HG03432 (cell line): ENCODE measurements around the gene VEZT.
"Not testable (repeated sequence)": the region's sequence is repeated elsewhere in the genome, so short reads cannot be mapped to it uniquely, and the experiment has no call there.

Experiments used
- ATAC-seq: cut with Tn5 transposase; IDR thresholded peaks from one replicate; pipeline ENCODE4 v1.9.1; 2021; ENCODE audit warnings: mild to moderate bottlenecking, moderate library complexity; ENCODE audit not compliant: unreplicated experiment

Gene VEZT

GRCh38 chr12:95224202-95225170 is 6.9 kb downstream of the VEZT start:
- no peak for ATAC-seq

- ATAC-seq: no peak
Observed at GRCh38 chr12:95225645-95226212, 8.1 kb downstream of the VEZT start.

DNA sequence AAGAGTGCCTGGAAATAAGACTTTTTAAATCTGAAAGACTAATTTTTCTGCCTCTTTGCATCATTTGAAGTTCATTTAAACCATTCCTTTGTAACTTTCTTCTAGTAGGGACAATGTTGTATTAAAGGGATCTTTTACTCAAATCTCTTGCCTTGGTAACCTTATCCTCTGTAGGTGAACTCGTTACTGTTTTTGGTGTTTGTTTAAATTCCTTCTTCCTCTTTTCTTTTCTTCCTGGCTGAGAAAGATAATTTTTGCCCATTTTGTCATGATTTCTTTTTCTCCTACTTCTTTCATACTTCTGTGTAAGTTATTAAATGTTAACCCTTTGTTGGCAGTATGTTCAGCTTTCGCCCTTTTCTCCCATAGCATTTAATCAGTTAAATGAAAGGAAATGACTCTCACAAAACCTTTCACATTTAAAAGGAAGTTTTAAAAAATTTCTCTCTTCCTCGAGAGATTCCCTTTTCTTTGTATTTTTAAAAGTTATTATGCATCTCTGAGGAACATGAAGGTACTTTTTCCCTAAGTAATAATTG is 10.3 kb downstream of the VEZT start:
- no peak for ATAC-seq

GRCh38 chr12:95228617-95229016 is 11.0 kb downstream of the VEZT start:
- ATAC-seq: no peak

DNA sequence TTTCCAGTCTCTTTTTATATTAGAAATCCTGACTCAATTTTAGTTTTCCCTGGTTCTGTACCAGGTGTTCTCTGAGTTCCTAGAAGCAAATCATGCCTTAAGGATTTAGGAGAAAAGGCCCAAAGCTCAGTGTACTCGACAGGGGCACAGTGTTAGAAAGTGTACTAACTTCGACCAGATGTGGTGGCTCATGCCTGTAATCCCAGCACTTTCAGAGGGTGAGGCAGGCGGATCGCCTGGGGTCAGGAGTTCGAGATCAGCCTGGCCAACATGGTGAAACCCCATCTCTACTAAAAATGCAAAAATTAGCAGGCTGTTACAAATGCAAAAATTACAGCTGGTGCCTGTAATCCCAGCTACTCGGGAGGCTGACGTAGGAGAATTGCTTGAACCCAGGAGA is 12.0 kb downstream of the VEZT start:
- no peak for ATAC-seq

DNA sequence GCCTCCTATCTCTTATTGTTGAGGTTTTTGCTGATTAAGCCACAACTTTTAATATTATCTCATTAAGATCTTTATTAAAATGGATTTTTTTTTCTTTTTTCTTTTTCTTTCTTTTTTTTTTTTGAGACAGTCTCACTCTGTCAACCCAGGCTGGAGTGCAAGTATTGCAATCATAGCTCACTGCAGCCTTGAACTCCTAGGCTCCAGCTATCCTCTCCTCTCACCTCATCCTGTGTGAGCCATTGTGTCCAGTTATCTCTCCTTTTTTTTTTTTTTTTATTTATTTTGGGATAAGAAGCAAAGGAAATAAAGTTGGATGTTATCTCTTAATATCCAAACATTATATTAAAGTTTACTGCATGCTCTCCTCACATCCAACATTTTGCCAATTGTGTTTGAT is 12.7 kb downstream of the VEZT start:
- ATAC-seq: no peak

DNA sequence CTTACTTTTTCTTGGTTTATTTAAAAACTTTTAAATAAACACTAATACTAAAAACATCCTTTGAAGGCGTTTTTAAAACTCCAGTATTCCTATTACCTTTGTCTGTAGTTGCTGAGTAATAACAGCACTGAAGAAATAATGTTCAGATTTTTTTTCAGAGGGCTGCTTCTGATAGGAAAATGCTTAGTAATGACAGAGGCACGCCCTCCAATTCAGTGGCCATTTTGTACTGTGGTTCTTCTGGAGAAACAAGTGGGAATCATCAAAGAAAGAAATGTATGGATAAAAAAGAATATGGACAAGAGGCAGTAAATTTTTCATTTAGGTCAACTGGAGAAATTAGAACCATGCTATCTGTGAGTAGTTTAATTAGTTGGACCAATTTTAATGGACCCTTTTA is 13.6 kb downstream of the VEZT start:
- no peak for ATAC-seq

DNA sequence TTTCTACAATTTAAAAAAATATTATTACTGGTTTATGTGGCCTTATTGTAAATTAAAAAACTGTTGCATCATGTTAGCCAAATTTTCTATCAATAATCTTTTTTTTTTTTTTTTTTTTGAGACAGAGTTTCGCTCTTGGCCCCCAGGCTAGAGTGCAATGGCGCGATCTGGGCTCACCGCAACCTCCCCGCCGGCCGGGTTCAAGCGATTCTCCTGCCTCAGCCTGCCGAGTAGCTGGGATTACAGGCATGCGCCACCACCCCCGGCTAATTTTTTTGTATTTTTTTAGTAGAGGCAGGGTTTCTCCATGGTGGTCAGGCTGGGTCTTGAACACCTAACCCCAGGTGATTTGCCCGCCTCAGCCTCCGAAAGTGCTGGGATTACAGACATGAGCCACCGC is 16.6 kb downstream of the VEZT start:
- not testable (repeated sequence) for ATAC-seq

DNA sequence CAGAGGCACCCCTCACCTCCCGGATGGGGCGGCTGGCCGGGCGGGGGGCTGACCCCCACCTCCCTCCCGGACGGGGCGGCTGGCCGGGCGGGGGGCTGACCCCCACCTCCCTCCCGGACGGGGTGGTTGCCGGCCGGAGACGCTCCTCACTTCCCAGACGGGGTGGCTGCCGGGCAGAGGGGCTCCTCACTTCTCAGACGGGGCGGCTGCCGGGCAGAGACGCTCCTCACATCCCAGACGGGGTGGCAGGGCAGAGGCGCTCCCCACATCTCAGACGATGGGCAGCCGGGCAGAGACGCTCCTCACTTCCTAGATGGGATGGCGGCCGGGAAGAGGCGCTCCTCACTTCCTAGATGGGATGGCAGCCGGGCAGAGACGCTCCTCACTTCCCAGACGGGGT is 18.0 kb downstream of the VEZT start:
- ATAC-seq: not testable (repeated sequence)

DNA sequence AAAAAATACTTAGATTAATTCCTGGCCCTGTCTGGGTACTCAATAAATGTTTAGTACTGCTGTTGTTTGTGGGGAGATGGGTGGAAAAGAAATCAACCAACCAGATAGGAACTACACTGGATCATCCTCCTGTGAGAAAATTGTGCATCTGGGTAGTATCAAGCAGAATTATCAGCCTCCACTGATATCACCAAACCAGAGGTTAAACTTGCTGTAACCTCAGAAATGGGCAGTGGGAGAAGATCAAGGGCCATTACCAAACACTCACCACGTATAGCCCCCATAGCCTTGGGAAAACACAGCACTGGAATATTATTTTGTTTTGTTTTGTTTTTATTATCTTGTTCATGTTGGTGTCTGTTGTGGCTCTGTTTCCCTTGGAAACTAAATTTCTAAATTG is 19.7 kb downstream of the VEZT start:
- ATAC-seq: no peak

DNA sequence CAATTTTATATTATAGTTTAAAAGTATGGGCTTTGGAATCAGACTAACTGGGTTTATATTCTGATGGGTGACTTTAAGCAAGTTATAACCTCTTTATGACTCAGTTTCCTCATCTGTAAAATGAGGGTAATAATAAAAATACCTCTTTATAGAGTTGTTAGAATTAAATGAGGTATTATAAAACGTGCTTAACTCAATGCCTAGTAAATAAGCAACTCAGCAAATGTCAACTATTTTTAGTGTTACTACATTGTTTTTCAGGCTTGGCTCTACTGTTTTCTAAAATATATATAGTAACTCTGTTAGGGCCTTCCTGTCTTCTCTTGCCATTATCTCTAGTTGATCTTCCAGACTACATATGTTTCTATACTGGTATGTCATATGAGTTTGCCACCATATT is 20.5 kb downstream of the VEZT start:
- no peak for ATAC-seq

- ATAC-seq: no peak
Observed at GRCh38 chr12:95239216-95239615, 21.6 kb downstream of the VEZT start.

DNA sequence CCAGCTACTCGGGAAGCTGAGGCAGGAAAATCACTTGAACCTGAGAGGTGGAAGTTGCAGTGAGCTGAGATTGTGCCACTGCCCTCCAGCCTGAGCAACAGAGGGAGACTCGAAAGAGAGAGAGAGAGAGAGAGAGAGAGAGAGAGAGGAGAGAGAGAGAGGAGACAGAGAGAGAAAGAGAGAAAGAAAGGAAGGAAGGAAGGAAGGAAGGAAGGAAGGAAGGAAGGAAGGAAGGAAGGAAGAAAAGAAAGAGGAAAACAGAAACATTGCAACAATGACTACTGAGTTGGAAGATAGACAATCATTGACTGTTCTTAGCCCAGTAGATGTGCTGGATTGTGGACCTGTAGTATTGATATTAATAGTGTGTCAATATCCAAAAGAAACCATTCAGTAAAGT is 22.2 kb downstream of the VEZT start:
- not testable (repeated sequence) for ATAC-seq

DNA sequence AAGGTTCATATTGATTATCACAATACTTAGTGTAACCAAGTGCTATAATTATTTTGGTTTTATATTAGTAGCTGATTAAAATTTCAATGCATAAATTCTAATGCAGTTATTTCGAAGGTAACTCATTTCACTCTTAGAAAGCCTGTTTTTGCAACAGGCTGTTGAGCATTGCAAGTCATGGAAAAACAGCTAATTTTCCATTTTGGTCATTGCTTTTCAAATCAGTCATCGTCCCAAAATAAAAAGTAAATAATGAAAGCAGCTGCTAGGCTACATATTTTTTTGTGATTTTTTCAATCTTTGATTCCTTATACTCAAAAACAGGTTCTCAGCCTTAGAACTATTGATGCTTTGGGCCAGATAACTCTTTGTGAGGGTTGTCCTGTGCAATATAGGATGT is 22.9 kb downstream of the VEZT start:
- ATAC-seq: no peak

GRCh38 chr12:95241138-95241537 is 23.5 kb downstream of the VEZT start:
- ATAC-seq: not testable (repeated sequence)

DNA sequence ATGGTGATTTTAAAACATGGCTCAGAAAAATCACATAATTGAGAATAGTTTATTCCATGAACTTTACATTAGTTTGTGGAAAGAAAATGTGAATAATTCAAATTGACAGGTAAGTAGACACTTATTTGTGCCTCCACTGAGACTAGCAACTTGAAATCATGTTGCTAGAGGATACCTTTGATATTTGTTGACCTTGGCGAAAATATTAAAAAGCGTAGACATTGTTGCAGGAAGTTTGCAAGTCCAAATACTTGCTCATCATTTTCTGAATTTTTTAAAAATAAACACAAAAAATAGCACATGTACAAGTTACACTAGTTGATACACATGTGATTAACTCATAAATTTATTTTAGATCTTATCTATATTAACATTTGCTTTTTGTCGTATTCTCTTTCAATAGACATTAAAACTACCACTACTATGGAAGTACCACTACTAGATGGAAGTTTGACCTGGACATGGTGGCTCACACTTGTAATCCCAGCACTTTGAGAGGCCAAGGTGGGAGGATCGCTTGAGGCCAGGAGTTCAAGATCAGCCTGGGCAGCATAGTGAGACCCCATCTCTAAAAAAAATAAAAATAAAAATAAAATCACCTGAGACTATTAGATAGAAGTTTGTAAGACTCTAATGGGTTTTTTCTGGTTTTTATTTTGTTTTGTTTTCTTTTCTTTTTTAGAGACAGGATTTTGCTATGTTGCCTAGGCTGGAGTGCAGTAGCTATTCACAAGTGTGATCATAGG is 24.3 kb downstream of the VEZT start:
- ATAC-seq: no peak

GRCh38 chr12:95243497-95244183 is 26.0 kb downstream of the VEZT start:
- no peak for ATAC-seq

DNA sequence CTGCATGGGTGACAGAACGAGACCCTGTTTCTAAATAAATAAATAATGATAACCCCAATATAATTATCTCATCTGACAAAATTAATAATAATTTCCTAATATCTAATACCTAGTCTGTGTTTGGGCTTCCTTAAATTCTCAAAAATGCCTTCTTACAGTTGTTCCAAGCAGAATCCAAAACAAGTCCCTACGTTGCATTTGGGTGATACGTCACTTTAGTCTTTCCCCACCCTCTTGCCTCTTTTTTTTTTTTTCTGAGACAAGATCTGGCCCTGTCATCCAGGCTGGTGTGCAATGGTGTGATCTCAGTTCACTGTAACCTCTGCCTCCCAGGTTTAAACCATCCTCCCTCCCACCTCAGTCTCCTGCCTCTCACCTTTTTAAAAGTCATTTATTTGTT is 26.7 kb downstream of the VEZT start:
- ATAC-seq: no peak

DNA sequence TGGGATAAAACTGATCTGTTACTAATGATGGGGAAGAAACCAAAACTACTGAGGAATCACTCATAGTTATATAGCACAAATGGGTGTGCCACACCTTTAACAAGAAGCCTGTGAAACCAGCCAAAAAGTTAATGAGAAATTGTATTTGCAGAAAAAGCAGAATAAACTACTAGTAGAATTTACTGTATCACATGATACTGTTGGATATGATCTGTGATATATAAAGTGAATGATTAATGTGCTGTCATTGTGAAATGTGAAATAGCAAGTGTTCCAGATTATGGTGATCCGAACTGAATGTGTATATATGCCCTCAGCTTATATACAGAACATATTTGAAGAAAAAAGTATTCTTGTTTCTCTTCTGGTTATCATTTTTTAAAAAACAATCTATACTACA is 30.5 kb downstream of the VEZT start:
- ATAC-seq: no peak

DNA sequence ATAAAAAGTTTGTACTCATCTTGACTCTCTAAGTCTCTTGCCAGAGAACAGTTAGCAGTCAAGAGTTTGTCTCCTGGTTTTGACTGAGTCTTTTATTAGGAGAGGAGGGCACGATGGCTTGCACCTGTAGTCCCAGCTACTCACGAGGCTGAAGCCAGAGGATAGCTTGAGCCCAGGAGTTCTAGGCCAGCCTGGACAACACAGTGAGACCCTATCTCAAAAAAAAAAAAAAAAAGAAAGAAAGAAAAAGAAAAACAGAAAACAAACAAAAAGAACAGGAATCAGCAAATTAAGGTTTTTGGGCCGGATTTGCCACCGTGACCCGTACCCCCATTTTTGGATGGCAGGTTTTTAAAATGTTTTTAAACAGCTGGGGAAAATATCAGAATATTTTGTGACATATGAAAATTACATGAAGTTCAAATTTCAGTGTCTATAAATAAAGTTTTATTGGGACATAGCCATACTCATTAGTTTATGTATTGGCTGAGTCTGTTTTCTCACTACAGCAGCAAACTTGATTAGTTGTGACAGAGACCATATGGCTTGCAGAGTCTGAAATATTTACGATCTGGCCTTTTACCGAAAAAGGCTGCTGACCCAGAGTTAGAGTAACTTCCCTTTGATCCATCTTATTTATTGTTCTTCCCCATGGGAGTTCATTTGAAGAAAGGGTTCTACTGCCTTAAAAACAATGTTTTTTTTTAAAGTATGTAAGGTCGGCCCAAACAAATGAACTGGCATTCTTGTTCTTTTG is 31.2 kb downstream of the VEZT start:
- ATAC-seq: no peak
